Liver (tissue), 9 donors: ENCODE results near the gene UBN2. TPM values are rescaled to one million over a fixed set of nuclear protein-coding genes. Genes with fewer than 3 reads are reported as not detected.

Experiments
- DNase-seq: peaks from one replicate; pipeline ENCODE4 v3.0.0-alpha.2; 2017; ENCODE audit warnings: low spot score
- H3K27ac ChIP-seq, 2 donors: one replicate each; pipeline ENCODE4 v1.7.0; 2013; ENCODE audit warnings: inconsistent platforms in 2 of 2, low read length in 2 of 2, control low read depth in 1 of 2, low read depth in 1 of 2, mild to moderate bottlenecking in 1 of 2
- H3K27me3 ChIP-seq, 4 donors: one replicate each; pipeline versions ENCODE4 v1.6.1 to v1.7.0; 2013; ENCODE audit warnings: low read length in 3 of 4, inconsistent platforms in 1 of 4, mild to moderate bottlenecking in 1 of 4, moderate library complexity in 1 of 4; ENCODE audit not compliant: control insufficient read depth in 4 of 4, insufficient read depth in 4 of 4
- H3K36me3 ChIP-seq, 4 donors: one replicate each; pipeline versions ENCODE4 v1.6.1 to v1.7.0; 2013; ENCODE audit warnings: low read length in 3 of 4, mild to moderate bottlenecking in 3 of 4, low read depth in 1 of 4, moderate library complexity in 1 of 4; ENCODE audit not compliant: control insufficient read depth in 4 of 4, insufficient read depth in 3 of 4
- H3K4me1 ChIP-seq, 4 donors: one replicate each; pipeline versions ENCODE4 v1.6.1 to v1.7.0; 2013; ENCODE audit warnings: low read length in 3 of 4, mild to moderate bottlenecking in 3 of 4, moderate library complexity in 1 of 4; ENCODE audit not compliant: control insufficient read depth in 4 of 4, insufficient read depth in 4 of 4
- H3K4me3 ChIP-seq, 3 donors: one replicate each; pipeline versions ENCODE4 v1.6.1 to v1.7.0; 2013; ENCODE audit warnings: low read length in 3 of 3, control low read depth in 1 of 3, low read depth in 1 of 3, mild to moderate bottlenecking in 1 of 3
- H3K9ac ChIP-seq, 2 donors: one replicate each; pipeline ENCODE4 v1.7.0; 2013; ENCODE audit warnings: low read length in 2 of 2, mild to moderate bottlenecking in 2 of 2, moderate library complexity in 2 of 2, control low read depth in 1 of 2, low read depth in 1 of 2
- H3K9me3 ChIP-seq, 4 donors: one replicate each; pipeline versions ENCODE4 v1.6.1 to v1.7.0; 2013; ENCODE audit warnings: low read length in 3 of 4; ENCODE audit not compliant: control insufficient read depth in 4 of 4
- ATF3 ChIP-seq: IDR thresholded peaks from 2 replicates; pipeline ENCODE4 v1.6.1; 2016; ENCODE audit warnings: antibody characterized with exemption
- CTCF ChIP-seq: fragments of 150-350 bp; IDR thresholded peaks from 2 replicates; pipeline ENCODE4 v1.5.1; 2017; ENCODE audit warnings: improper control_type of control experiment, low read depth, low read length; ENCODE audit not compliant: missing input control
- EGR1 ChIP-seq, 2 donors: IDR thresholded peaks; 2 replicates each; pipeline ENCODE4 v1.6.1; 2016 to 2018; ENCODE audit warnings: antibody characterized with exemption in 2 of 2, low read depth in 2 of 2
- FOXA1 ChIP-seq: IDR thresholded peaks from 2 replicates; pipeline ENCODE4 v1.6.1; 2016; ENCODE audit warnings: antibody characterized with exemption
- FOXA2 ChIP-seq: IDR thresholded peaks from 2 replicates; pipeline ENCODE4 v1.6.1; 2016; ENCODE audit warnings: antibody characterized with exemption
- GABPA ChIP-seq, 2 donors: IDR thresholded peaks in 1 of 2; conservative IDR thresholded peaks in 1 of 2; 2 replicates each; pipeline ENCODE4 v1.6.1; 2016; ENCODE audit warnings: antibody characterized with exemption in 2 of 2, mild to moderate bottlenecking in 1 of 2, moderate library complexity in 1 of 2
- HNF4A ChIP-seq, 2 donors: conservative IDR thresholded peaks; 2 replicates each; pipeline ENCODE4 v1.6.1; 2016; ENCODE audit warnings: antibody characterized with exemption in 2 of 2, mild to moderate bottlenecking in 2 of 2
- HNF4G ChIP-seq: IDR thresholded peaks from 2 replicates; pipeline ENCODE4 v1.6.1; 2016; ENCODE audit warnings: antibody characterized with exemption
- JUND ChIP-seq, 2 donors: IDR thresholded peaks; 2 replicates each; pipeline ENCODE4 v1.6.1; 2016; ENCODE audit warnings: antibody characterized with exemption in 2 of 2
- MAX ChIP-seq: IDR thresholded peaks from 2 replicates; pipeline ENCODE4 v1.6.1; 2016; ENCODE audit warnings: antibody characterized with exemption
- RAD21 ChIP-seq, 2 donors: IDR thresholded peaks; 2 replicates each; pipeline ENCODE4 v1.6.1; 2016; ENCODE audit warnings: antibody characterized with exemption in 2 of 2, mild to moderate bottlenecking in 2 of 2
- REST ChIP-seq: IDR thresholded peaks from 2 replicates; pipeline ENCODE4 v1.6.1; 2016; ENCODE audit warnings: antibody characterized with exemption, mild to moderate bottlenecking
- RXRA ChIP-seq, 2 donors: IDR thresholded peaks; 2 replicates each; pipeline ENCODE4 v1.6.1; 2017 to 2018; ENCODE audit warnings: antibody characterized with exemption in 2 of 2, mild to moderate bottlenecking in 1 of 2
- SP1 ChIP-seq: IDR thresholded peaks from 2 replicates; pipeline ENCODE4 v1.6.1; 2018; ENCODE audit warnings: antibody characterized with exemption, mild to moderate bottlenecking
- TAF1 ChIP-seq: conservative IDR thresholded peaks from 2 replicates; pipeline ENCODE4 v1.6.1; 2016; ENCODE audit warnings: antibody characterized with exemption, mild to moderate bottlenecking
- YY1 ChIP-seq: IDR thresholded peaks from 2 replicates; pipeline ENCODE4 v1.6.1; 2016; ENCODE audit warnings: antibody characterized with exemption, mild to moderate bottlenecking
- ZBTB33 ChIP-seq: IDR thresholded peaks from 2 replicates; pipeline ENCODE4 v1.6.1; 2016; ENCODE audit warnings: antibody characterized with exemption
- WGBS: extraction: QIAGEN DNeasy Blood & Tissue Kit; methylation state at CpG from one replicate; pipeline ENCODE4 v1.1.7; 2013; 5-methylcytosine and 5-hydroxymethylcytosine counted together
- polyA plus RNA-seq, 2 donors: library from polyadenylated mRNA; stranded (reverse) in 1 of 2; unstranded in 1 of 2; fragments of 200-250 nt in 1 of 2; fragments of >200 nt in 1 of 2; fragmentation: Nextera tagmentation in 1 of 2; extraction: Ambion mirVana in 1 of 2; gene quantifications; one replicate each; pipeline versions ENCODE4 v1.2.1 to v1.2.3, GENCODE V29; 2013 to 2015
- total RNA-seq, 2 donors: library from RNA; depleted of rRNA; stranded (reverse); fragments of >200 nt; gene quantifications; one replicate each; pipeline ENCODE4 v1.2.3, GENCODE V29; 2014
- donor health status: healthy.
- donor health status: healthy.
- donor health status: healthy.
- donor health status: healthy.
- donor health status: healthy.

The UBN2 gene
- total and polyA plus RNA-seq, 4 donors, result 1.1 to 9.1 (median 4.8) TPM

- H3K36me3 ChIP-seq, result peaks cover 0 to 1% (median 0%) of the 10 kb centered on the region in 4 donors
- H3K4me1 ChIP-seq, result no peaks in the 10 kb centered on the region
- DNase-seq, result no peak
- no peaks in the 10 kb centered on the region for H3K9me3 ChIP-seq
- TF ChIP-seq REST (no peak), RAD21 (IDR thresholded peaks at IDR 0.05) (no peak), CTCF (no peak), TAF1 (no peak), ZBTB33 (no peak), YY1 (no peak)
- no peak overlapping the region for H3K4me3 ChIP-seq
- no peak overlapping the region for H3K27ac ChIP-seq
- 89% methylated on average over 3 of the region's 3 CpGs for WGBS
- no peak overlapping the region for H3K9ac ChIP-seq
- H3K27me3 ChIP-seq, result no peaks in the 10 kb centered on the region
Measured at GRCh38 chr7:139192014-139192706, 38.9 kb upstream of the UBN2 start.

GRCh38 chr7:139200382-139200781 lies 30.7 kb upstream of the UBN2 start:
- no peak overlapping the region for H3K4me3 ChIP-seq
- 90% methylated on average over 2 of the region's 2 CpGs for WGBS
- no peaks in the 10 kb centered on the region for H3K4me1 ChIP-seq
- H3K27me3 ChIP-seq, result no peaks in the 10 kb centered on the region
- no peak overlapping the region for H3K27ac ChIP-seq
- no peak for DNase-seq
- H3K9ac ChIP-seq, result no peak overlapping the region
- no peaks in the 10 kb centered on the region for H3K36me3 ChIP-seq
- H3K9me3 ChIP-seq, result peaks cover 0 to 4% (median 2%) of the 10 kb centered on the region in 4 donors
- TF ChIP-seq RXRA (IDR thresholded peaks at IDR 0.05), result no peak
- no peak for TF ChIP-seq REST
- no peak for TF ChIP-seq HNF4A (conservative IDR thresholded peaks at IDR 0.05)
- no peak for TF ChIP-seq JUND (IDR thresholded peaks at IDR 0.05)
- no peak for TF ChIP-seq MAX
- TF ChIP-seq TAF1, result no peak
- TF ChIP-seq SP1, result no peak
- TF ChIP-seq YY1, result no peak
- TF ChIP-seq ATF3, result no peak
- TF ChIP-seq EGR1 (IDR thresholded peaks at IDR 0.05; ENCODE audit: low read depth in 2 of 2), result no peak
- no peak for TF ChIP-seq FOXA1
- no peak for TF ChIP-seq CTCF
- TF ChIP-seq RAD21 (IDR thresholded peaks at IDR 0.05), result no peak
- no peak for TF ChIP-seq FOXA2
- TF ChIP-seq GABPA (IDR thresholded peaks at IDR 0.05 in 1 of 2, conservative IDR thresholded peaks at IDR 0.05 in 1 of 2), result no peak
- TF ChIP-seq HNF4G, result no peak
